Ishikawa (cell line): ENCODE data around the gene ZNF518A.

Experiments used
- CEBPB ChIP-seq: IDR thresholded peaks from 2 replicates; pipeline ENCODE4 v1.6.1; 2012
- CREB1 ChIP-seq: IDR thresholded peaks from 2 replicates; pipeline ENCODE4 v1.6.1; 2012; ENCODE audit warnings: low read depth
- EGR1 ChIP-seq: IDR thresholded peaks from 2 replicates; pipeline ENCODE4 v1.6.1; 2012
- EP300 ChIP-seq: IDR thresholded peaks from 2 replicates; pipeline ENCODE4 v1.6.1; 2012; ENCODE audit warnings: borderline replicate concordance
- FOXM1 ChIP-seq: IDR thresholded peaks from 2 replicates; pipeline ENCODE4 v1.6.1; 2012; ENCODE audit warnings: low read depth, borderline replicate concordance
- MAX ChIP-seq: IDR thresholded peaks from 2 replicates; pipeline ENCODE4 v1.6.1; 2012
- NFIC ChIP-seq: IDR thresholded peaks from 2 replicates; pipeline ENCODE4 v1.6.1; 2012
- RAD21 ChIP-seq: IDR thresholded peaks from 2 replicates; pipeline ENCODE4 v1.6.1; 2012; ENCODE audit warnings: low read depth
- REST ChIP-seq: IDR thresholded peaks from 2 replicates; pipeline ENCODE4 v1.6.1; 2012; ENCODE audit warnings: low read depth, mild to moderate bottlenecking
- TAF1 ChIP-seq: IDR thresholded peaks from 2 replicates; pipeline ENCODE4 v1.6.1; 2012; ENCODE audit warnings: low read depth, mild to moderate bottlenecking
- TCF12 ChIP-seq: IDR thresholded peaks from 2 replicates; pipeline ENCODE4 v1.6.1; 2012; ENCODE audit warnings: low read depth
- TEAD4 ChIP-seq: IDR thresholded peaks from 2 replicates; pipeline ENCODE4 v1.6.1; 2012
- USF1 ChIP-seq: IDR thresholded peaks from 2 replicates; pipeline ENCODE4 v1.6.1; 2012
- YY1 ChIP-seq: IDR thresholded peaks from 2 replicates; pipeline ENCODE4 v1.6.1; 2012; ENCODE audit warnings: low read depth
- ZBTB7A ChIP-seq: IDR thresholded peaks from 2 replicates; pipeline ENCODE4 v1.6.1; 2012; ENCODE audit warnings: low read depth

The ZNF518A gene

GRCh38 chr10:96188421-96188820 is 58.3 kb downstream of the ZNF518A start:
- TF ChIP-seq TCF12 (no peak), USF1 (no peak), FOXM1 (no peak), MAX (no peak), REST (no peak), TEAD4 (no peak), YY1 (no peak), ZBTB7A (no peak)

- TF ChIP-seq EP300 = no peak
- TF ChIP-seq MAX = no peak
- no peak for TF ChIP-seq EGR1
- no peak for TF ChIP-seq TCF12
- TF ChIP-seq FOXM1 = no peak
- no peak for TF ChIP-seq TEAD4
- TF ChIP-seq ZBTB7A = no peak
- no peak for TF ChIP-seq NFIC
- TF ChIP-seq RAD21 = no peak
- TF ChIP-seq CREB1 = no peak
- TF ChIP-seq CEBPB = no peak
- no peak for TF ChIP-seq REST
- TF ChIP-seq TAF1 = no peak
- TF ChIP-seq YY1 = no peak
These were observed 58.8 kb downstream of the ZNF518A start for GRCh38 chr10:96188916-96189315.

GRCh38 chr10:96201525-96201924 is 71.4 kb downstream of the ZNF518A start:
- TF ChIP-seq ZBTB7A = no peak
- TF ChIP-seq FOXM1 = no peak
- TF ChIP-seq EGR1 = no peak
- no peak for TF ChIP-seq MAX
- TF ChIP-seq YY1 = no peak
- TF ChIP-seq CREB1 = no peak
- no peak for TF ChIP-seq USF1
- TF ChIP-seq TAF1 = no peak
- no peak for TF ChIP-seq TEAD4
- TF ChIP-seq RAD21 = no peak
- no peak for TF ChIP-seq EP300
- TF ChIP-seq REST = no peak
- TF ChIP-seq TCF12 = no peak

GRCh38 chr10:96205580-96205979 is 75.5 kb downstream of the ZNF518A start:
- TF ChIP-seq TAF1 (no peak), MAX (no peak)

GRCh38 chr10:96208271-96208670 is 78.2 kb downstream of the ZNF518A start:
- TF ChIP-seq TAF1 = no peak
